Left lobe of liver (tissue), 2 donors: ENCODE results near the gene OR11H7. TPM values are rescaled to one million over a fixed set of nuclear protein-coding genes. Genes with fewer than 3 reads are reported as not detected.
"Not testable (repeated sequence)": the region's sequence is repeated elsewhere in the genome, so short reads cannot be mapped to it uniquely, and the experiment has no call there.

ENCODE experiments used
- ATAC-seq: fragments of 200-7000 bp; cut with Tn5 transposase; one replicate; pipeline ENCODE4 v1.9.1; 2020; ENCODE audit warnings: mild to moderate bottlenecking, moderate library complexity
- DNase-seq: peaks from one replicate; pipeline ENCODE4 v3.0.0-alpha.2; 2020; ENCODE audit warnings: low spot score
- total RNA-seq: library from RNA; stranded (reverse); gene quantifications from one replicate; pipeline ENCODE4 v1.2.1, GENCODE V29; 2021
- donor health status: DM: no; HTN: no; CAD: no; lungs with moderate emphysema.
- donor health status: DM: no; HTN: yes; CAD: no.

OR11H7 gene
- total RNA-seq, 1 donor from 2014 or later = not detected

DNA sequence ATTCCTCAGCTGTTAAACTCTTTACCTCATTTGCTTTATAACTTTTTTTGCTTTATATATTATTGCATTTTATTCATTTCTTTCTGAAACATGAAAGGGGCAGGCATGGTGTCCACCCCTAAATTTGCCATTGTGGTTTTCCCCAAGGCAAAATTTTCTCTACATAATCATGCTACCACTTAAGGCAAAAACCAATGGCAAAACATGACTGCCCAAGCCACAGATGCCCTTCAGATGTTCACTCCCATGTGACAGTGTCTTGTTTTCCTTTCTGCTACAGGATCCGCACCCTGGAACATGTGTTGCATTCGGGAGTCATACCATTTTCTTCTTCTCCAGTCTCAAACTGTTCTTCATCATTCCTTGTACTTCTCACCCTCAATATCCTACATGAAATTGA lies 48.6 kb downstream of the OR11H7 start:
- DNase-seq (no peak), ATAC-seq (no peak)

DNA sequence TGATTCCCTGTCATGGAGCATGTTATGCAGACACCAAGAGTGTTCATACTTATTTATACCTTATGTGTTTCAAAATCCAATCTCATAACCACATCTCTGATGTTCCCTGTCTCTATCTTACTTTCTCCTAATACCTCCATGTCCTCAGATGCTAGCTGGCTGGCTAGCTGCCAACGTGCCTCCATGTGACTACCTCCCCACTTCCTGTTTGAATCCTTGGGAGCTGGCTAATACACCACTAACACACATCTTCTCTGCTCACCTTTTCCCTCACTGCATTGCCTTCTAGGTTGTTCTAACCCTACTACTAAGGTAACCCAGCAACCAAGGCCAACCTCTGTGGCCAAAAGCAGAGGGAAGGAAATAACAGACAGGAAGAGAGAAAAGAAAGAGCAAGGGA lies 49.6 kb downstream of the OR11H7 start:
- DNase-seq (no peak), ATAC-seq (no peak)

DNA sequence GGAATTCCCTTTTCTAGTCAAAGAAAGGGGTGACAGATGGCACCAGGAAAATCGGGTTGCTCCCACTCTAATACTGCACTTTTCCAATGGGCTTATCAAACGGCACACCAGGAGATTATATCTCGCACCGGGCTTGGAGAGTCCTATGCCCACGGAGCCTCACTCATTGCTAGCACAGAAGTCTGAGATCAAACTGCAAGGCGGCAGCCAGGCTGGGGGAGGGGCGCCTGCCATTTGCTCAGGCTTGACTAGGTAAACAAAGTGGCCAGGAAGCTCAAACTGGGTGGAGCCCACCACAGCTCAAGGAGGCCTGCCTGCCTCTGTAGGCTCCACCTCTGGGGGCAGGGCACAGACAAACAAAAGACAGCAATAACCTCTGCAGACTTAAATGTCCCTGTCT lies 51.5 kb downstream of the OR11H7 start:
- not testable (repeated sequence) for DNase-seq

More for the DNA sequence above, 51.5 kb downstream of the OR11H7 start:
- not testable (repeated sequence) for ATAC-seq

Other genes starting within 250 kb of the OR11H7 start
- gene OR4Q2, start 226.8 kb upstream of the OR11H7 start, total RNA-seq = not detected
- gene OR4K14, start 209.7 kb upstream of the OR11H7 start, total RNA-seq = not detected
- not detected for gene OR4K13, start 192.9 kb upstream of the OR11H7 start, total RNA-seq
- not detected for gene OR4L1, start 168.9 kb upstream of the OR11H7 start, total RNA-seq
- gene OR4K17, start 118.2 kb upstream of the OR11H7 start, total RNA-seq = not detected
- gene OR4N5, start 90.2 kb upstream of the OR11H7 start, total RNA-seq = not detected
- gene OR11G2, start 38.1 kb upstream of the OR11H7 start, total RNA-seq = not detected
- gene OR11H6, start 5.3 kb upstream of the OR11H7 start, total RNA-seq = not detected
- not detected for gene OR11H4, start 10.3 kb downstream of the OR11H7 start, total RNA-seq
- 4.3 TPM for gene TTC5, start 77.0 kb downstream of the OR11H7 start, total RNA-seq
- gene CCNB1IP1, start 104.3 kb downstream of the OR11H7 start, total RNA-seq = 30.5 TPM
- gene PARP2, start 114.7 kb downstream of the OR11H7 start, total RNA-seq = 8.9 TPM
- 14.9 TPM for gene TEP1, start 184.5 kb downstream of the OR11H7 start, total RNA-seq
- 0.20 TPM for gene KLHL33, start 207.2 kb downstream of the OR11H7 start, total RNA-seq
- gene OSGEP, start 225.8 kb downstream of the OR11H7 start, total RNA-seq = 11.5 TPM
- gene APEX1, start 226.2 kb downstream of the OR11H7 start, total RNA-seq = 50.9 TPM
- 11.7 TPM for gene PIP4P1, start 232.5 kb downstream of the OR11H7 start, total RNA-seq
- 45.0 TPM for gene PNP, start 240.4 kb downstream of the OR11H7 start, total RNA-seq